GM19395 (cell line): Measurements from ENCODE around the gene CC2D2B.
"Not testable (repeated sequence)": the region's sequence is repeated elsewhere in the genome, so short reads cannot be mapped to it uniquely, and the experiment has no call there.

Experiments used
- ATAC-seq: cut with Tn5 transposase; IDR thresholded peaks from one replicate; pipeline ENCODE4 v1.9.1; 2021; ENCODE audit warnings: mild to moderate bottlenecking, moderate library complexity; ENCODE audit not compliant: unreplicated experiment

CC2D2B gene

DNA sequence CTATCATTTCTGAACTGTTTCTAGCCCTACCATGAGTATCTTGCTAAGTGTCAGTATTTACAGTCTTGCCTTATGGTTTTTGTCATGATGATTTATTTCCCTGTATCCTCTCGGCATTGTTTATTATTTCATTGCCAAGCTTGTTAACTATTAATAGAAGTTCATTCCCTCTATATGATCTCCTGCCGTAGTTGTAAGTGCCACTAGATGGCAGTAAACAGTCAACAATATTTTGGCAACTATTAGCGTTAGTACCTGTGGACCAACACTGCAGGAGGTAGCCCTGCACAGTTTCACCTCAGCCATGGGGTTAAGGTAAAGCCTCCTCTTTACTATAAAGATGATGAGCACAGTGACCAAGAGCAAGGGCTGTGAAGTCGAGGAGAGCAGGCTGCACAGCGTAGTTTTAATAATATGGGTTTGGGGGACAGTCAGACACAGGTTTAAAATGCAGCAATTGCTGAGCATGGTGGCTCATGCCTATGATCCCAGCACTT lies 109.5 kb downstream of the CC2D2B start:
- peak; percentile 92 for ATAC-seq

DNA sequence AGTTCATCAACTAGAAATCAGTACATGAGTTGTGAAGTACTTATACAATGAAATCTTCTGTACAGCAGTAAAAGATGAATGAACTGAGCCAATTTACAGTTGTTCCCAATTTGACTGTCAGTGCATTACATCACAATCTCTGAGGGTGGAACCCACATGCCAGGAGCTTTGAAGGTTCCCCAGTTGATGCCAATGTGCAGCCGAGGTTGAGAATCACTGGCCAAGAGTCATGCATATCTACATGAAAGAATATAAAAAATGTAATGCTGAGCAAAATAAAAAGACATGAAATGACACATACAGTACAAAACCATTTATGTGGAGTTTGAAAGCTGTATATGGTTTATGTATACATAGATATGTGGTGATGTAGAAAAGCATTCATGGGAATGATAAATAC lies 113.6 kb downstream of the CC2D2B start:
- no peak for ATAC-seq

DNA sequence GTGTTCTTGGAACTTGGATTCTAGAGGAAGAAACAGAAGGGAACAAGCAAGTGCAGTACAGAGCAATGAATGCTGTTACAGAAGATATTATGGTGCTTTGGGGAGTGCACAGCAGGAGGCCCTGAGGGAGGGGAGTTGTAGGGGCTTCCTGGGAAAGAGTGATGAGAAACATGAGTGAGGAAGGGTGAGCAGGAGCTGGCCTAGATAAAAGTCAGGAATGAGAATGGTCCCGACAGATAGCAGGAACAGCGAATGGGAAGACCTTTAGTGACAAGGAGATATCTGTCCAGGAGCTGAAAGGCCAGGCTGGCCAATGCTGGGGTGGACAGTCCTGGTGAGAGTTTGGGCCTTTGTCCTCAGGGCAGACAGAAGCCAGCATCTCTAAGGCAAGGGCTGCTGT lies 115.0 kb downstream of the CC2D2B start:
- ATAC-seq = no peak

DNA sequence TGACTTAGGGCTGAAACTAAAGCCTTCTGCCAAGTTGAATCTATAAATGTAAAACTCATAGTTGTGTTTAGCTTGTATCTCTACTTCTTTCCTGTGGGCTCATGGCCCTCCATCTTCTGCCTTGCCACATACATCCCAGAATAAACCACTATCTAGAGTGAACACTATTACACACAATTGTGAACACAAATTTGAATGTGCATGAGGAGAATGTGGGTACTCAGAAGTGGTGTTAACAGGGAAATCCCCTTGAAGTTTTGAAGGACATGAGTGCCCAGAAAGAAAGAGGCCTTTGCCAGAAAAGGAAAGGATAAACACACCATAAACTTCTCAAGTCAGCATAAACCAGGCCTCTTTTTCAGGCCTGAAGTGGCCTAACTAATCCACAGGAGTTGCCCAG lies 115.4 kb downstream of the CC2D2B start:
- no peak for ATAC-seq

DNA sequence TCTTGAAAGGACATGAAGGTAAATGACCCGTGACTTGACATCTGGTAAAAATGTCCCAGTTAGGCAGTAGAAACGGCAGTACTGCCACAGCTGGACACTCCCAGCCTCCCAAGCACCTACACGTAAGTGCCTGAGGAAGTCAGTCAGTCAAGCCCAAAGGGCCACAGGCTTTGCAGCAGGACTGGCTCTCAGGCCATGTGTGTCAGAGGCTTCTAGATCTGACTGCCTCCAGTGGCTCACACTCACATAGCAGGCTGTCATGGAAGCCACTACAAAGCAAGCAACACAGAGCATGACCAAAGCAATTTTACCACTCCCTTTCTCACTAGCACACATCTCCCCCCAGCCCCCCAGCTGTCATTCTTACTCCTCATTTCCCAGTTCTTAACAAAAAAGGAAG lies 117.8 kb downstream of the CC2D2B start:
- ATAC-seq = peak; percentile 52

DNA sequence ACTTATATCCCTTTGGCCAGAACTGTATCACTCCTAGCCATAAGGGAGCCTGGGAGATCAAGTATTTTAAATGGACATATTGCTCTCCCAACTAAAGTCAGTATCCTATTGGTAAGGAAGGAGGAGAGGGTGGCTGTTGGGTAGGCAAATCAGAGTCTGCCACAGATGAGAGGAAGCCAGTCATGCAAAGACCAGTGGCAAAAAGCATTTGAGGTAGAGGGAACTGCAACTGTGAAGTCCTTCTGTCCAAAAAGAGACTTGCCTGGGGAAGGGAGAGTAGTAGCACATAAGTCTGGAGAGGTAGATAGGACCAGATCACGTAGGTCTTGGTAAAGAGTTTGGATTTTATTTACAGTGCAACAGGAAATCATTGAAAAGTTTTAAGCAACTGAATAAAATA lies 126.8 kb downstream of the CC2D2B start:
- ATAC-seq = no peak

DNA sequence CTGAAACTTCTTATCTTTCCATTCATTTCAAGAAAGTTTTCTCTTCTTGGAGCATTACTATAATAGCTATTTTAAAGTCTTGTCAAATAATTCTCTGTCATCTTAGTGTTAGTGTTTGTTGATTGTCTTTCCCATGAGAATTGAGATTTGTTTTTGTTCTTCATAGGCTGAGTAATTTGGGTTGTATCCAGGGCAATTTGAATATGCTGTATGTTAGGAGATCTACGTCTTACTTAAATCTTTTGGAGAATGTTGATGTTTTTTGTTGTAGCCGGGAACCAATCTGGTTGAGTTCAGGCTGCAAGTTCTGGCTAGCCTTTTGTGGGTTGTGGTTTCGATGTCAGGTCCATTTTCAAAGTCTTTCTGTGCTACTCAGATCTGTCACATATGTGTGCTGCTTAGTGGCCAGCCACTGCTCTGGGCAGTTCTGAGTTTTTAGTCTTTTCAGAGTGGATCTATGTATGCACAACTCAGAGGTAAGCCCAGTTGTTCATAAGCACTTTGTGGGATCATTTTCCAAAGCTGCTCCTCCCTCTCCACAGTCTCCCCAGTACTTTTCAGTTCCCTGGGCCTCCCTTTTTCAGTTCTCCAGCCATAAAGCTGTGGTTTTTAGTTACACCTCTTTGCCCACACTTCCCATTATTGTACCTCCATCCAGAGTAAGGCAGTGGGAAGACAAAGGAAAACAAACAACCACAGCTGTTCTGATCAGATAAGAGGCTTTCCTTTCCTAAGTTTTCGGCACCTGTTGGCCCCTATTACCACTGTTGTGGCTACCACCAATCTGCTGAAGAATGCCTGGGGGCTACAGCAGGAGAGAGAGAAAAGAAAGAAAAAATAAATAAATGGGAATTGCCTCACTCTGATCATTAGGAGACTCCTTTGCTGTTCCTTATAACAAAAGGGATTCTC lies 131.0 kb downstream of the CC2D2B start:
- ATAC-seq = no peak

DNA sequence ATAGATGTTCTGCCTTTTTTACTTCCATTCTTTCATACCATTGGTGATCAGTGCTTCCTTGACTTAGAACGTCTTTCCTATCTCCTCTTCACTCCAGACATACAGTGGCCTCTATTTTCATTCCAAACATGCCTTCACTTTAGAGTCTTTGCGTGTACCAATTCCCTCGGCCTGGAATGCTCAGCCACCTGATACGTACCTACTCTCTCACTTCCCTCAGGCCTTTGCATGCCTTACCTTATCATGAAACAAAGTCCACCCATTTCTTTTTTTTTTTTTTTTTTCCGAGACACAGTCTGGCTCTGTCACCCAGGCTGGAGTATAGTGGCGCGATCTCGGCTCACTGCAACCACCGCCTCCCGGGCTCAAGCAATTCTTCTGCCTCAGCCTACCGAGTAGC lies 133.4 kb downstream of the CC2D2B start:
- no peak for ATAC-seq

DNA sequence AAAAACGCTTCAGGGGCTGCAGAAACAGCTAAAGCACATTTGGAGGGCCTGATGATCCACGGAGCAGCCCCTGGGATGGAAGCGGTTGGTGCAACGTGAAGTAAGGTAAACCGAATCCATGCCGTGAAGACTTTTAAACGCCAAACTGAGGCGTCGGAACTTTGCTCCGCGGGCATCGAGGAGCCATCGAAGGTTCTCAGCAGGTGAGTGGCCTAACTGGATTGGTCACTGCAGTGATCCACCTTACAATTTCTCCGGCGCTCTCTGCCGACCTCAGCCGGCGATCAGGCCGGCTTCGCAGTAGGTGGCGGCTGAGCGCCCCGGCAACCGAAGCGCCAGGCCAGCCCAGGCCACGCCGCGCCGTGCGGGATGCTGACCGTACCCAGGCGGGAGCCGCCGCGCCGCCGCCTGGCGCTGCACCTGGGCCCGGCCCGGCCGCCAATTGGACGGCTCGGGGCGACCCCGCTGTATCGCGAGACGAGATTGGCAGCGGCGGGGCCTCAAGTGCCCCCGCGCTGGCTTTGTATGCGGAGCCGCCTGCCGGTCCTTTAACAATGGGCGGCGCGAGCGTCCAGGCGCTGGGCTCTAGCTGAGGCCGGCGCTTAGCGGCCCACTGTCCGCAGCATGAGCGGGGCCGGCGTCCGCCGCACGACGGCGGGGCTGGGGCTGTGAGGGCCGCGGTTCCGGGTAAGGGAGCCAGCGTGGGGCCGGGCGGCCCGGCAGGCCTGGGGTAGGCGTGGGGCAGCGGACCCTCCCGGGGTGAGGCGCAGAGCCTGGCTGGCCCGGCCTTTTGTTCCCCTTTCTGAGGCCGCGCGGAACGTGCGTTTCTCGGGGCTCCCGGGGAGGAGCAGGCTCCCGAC lies 135.5 kb downstream of the CC2D2B start, which contains the start of gene CCNJ:
Gene CCNJ, plus strand, starts transcription at position 551 of the 860 bp plus-strand sequence. CDS start 811 bp downstream, outside the sequence.
- ATAC-seq = peak; percentile 81

DNA sequence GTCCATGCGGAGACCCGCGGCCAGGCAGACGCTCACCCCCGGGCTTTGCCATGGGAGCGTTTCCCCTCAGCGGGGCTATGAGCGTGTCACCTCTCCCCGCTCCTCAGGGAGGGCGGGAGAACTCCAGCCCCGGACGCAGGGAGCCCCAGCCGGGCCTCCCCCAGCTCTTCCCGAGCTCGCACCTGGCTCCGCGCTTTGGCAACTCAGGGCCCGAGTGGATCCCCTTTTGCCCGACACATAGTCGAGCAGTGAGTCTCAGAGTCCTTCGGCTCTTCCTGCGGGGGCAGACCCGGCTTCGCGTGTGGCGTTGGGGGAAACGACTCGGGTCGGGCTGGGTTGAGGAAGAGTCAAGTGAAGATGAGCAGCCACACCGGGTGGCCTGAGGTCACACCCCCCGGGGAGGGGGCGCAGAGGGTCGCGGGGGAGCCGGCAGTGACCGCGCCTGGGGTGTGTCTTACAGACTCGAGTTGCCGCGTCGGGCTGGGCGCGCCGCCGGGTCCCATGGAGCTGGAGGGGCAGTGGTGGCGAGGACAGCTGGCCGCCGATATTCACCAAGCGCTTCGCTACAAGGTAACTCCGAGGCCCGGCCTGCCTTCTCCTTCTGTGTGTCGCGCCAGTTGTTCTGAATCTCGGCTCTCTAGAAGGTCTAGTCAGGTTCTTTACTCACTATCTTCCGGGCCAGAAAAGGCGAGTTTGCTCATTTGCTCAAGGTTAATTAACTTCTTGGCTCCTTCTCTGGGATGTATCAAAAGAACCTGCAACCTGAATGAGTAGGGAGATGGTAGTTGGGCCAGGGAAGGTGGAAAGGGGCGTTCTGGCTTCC lies 136.3 kb downstream of the CC2D2B start:
- peak; percentile 48 for ATAC-seq

DNA sequence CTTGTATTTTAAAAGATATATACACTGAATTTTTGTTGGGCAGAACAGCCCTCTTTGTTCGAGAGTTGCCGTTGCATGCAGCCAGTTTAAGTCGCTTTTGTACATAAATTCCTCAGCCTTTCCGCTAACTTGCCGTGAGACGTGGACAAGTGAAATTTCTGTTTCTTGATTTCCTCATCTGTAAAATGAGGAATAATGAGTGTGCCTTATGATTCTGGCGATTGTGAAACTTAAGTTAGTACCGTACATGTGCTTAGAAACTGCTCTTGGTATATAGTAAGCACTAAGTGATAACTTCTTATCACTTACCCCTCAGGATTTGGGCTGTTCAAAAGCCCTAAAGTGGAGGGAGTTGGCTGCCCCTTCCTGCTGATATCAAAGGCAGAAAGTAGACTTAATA lies 137.0 kb downstream of the CC2D2B start:
- ATAC-seq = no peak

DNA sequence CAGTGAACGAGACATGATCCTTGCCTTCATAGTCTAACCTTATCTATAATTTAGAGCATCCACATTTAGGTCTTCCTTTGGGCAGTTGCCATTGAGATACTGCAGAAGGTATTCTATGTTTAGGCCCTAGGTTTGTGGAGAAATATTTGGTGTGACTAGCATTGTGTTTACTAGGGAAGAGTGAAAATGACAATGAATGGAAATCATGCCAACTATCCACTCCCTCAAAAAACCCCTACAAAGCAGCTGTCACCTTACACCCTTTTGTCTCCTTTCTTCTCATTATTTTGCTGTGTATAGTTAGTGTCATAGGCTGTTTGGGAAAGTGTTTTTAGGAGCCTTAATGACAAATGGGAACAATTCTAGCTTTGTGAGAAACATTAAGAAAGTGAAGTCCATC lies 138.8 kb downstream of the CC2D2B start:
- no peak for ATAC-seq

DNA sequence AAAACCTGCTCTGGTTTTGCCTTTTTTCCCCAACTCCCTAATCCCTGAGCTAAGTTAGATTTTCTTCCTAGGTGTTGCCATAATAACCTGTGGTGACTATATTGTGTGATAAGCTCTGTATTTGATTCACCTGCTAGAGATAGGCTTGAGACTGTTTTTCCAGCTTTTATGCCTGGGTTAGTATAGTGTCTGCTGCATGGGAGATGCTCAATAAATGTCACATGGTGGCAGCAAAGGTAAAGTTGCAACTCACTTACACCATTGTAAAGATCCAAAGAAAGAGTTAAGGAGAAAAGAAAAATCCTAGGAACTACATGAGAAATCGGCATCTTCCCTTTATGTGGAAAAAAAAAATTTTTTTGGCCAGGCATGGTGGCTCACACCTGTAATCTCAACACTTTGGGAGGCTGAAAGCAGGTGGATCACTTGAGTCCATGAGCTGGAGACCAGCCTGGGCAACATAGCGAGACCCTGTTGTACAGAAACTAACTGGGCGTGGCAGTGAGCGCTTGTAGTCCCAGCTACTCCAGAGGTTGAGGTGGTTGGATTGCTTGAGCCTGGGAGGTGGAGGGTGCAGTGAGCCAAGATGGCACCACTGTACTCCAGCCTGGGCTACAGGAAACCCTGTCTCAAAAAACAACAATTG lies 139.4 kb downstream of the CC2D2B start:
- ATAC-seq = no peak

DNA sequence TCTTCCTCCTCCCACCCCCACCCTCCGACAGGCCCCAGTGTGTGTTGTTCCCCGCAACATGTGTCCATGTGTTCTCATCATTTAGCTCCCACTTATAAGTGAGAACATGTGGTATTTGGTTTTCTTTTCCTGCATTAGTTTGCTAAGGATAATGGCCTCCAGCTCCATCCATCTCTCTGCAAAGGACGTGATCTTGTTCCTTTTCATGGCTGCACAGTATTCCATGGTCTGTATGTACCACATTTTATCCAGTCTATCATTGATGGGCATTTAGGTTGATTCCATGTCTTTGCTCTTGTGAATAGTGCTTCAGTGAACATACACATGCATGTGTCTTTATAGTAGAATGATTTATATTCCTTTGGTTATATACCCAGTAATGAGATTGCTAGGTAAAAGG lies 140.2 kb downstream of the CC2D2B start:
- ATAC-seq = not testable (repeated sequence)

DNA sequence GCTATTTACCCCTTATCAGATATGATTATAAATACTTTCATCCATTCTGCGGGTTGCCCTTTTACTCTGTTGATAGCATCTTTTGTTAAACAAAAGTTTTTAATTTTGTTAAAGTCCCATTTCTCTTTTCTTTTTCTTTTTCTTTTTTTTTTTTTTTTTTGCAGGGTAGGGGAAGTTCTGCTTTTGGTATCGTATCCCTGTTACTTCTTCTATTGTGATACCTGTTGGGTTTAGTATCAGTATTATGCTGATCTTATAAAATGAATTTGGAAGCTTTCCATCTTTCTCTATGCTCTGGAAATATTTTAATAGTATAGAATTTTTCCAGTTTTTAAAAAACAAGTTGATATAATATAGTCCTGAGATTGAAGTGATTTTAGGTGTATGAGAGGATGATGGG lies 141.6 kb downstream of the CC2D2B start:
- no peak for ATAC-seq

DNA sequence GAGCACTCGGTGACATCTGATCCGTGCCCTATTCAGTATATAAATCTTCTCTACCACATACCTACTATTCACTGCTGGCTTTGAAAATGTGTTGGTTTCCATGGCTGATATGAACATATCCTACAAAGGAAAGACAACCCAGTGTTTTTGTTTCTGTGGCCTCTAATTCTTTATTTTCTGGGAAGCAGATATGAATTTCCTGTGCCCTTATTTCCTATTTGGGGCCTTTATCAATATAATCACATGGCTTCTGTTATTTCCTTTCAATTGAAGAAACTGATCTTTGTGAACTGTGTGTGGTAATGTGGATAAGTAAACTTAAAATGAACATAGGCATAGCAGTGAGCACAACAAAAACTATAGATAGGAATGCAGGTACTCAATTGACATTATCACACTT lies 146.2 kb downstream of the CC2D2B start:
- no peak for ATAC-seq

DNA sequence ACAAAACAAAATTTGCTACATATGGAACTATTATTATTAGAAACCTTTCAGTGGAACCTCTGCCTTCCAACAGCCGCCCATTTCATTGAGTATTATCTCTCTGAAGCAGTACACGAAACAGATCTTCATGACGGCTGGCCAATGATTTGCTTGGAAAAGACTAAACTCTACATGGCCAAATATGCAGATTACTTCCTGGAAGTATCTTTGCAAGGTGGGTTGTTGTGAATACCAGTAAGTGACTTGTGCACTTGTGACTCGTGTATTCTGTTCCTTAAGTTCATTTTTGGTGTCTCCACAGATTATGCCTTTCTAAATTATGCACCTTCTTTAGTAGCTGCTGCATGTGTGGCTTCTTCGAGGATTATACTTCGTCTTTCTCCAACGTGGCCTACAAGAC lies 149.0 kb downstream of the CC2D2B start:
- ATAC-seq = no peak

DNA sequence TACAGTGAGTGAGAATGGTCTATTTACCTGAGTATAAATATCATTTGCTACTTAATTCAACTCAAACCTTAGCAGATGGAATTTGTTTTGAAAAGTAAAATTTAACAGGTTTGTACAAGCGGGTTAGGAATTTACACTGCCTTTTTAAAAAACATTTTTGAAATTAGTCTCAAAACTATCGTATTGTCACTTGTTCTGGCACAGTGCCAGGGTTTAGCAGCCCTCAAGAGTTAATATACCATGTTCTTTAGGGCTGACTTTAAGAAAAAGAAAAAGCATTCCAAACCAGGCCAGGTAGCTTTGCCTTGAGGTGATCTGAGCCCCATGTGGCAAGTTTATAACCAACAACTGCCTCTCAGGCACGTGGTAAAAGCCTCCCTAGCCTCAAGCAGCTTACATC lies 153.5 kb downstream of the CC2D2B start:
- no peak for ATAC-seq

DNA sequence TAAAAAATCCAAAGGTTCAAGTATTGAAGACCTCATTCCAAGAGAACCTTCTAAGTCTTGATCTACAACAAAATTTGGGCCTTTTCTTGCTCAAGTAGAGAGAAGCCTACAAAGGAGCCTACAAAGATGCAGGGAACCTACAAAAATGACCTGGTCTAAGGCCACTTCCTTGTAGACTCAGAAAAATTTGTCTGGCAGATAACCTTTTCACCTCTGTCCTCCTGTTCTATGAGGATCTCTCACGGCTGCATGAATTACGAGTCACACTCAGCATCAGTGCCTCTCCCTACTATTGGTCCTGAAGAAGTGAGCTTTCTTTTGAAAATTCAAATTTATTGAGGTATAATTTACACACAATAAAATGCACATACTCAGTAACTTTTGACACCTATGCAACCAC lies 164.9 kb downstream of the CC2D2B start:
- no peak for ATAC-seq

DNA sequence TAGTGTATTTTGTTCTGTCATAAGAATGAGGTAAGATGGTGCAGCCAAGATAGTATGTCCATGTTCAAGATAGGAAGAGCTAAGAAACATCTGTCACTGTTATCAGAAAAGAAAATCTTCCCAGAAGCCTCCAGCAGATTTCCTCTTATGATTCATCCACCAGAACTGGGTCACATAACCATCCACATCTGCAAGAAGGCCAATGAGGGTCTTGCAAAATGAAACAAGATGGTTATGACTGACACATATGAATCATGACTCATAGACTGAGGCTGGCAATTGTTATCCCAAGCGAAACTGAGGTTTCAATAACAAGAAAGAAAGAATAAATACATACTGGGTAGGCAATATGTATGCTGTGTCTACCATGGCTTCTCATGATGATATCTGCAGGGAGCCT lies 165.9 kb downstream of the CC2D2B start:
- ATAC-seq = no peak
